ENCODE measurements around the gene MAPK8IP1.

Gene MAPK8IP1

DNA sequence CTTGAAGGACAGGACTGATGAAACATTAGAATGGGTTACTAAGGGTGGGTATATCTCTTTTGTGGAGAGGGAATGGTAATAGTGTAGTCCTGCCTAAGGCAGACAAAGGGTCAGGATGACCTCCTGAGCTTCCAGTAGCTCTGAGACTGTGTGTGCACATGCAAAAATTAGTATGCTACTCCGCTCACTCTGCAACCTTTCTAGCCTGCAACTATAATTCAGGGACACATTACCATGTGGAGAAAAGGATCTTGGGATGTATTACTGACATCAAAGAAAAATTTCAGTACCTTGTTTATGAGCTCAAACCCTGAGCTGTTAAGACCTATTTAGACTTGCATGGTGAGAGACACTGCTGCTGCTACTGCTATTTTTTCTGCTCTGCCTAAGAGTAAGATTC is 62.4 kb downstream of the MAPK8IP1 start:
- DNase-seq = no peak

GRCh38 chr11:45948356-45948755 is 62.9 kb downstream of the MAPK8IP1 start:
- DNase-seq = no peak

DNA sequence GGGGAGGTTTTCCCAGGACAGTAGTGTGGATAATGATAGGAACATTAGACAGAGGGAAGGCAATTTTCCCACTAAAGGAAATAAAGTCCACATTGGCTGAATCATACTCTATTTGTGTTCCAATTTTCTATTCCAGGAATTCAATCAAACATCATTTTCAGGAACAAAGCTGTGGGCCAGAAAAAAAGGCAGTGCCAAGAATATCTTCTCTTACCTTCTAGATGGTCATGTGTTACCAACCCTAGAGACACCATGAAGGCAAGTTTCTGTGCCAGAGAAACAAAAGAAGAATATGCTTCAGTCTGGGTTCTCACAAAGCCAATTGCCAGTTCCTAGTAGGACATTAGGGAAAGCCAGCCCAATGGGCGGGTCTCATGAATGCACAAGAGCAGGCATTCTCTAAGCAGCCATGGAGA is 64.5 kb downstream of the MAPK8IP1 start:
- DNase-seq = no peak

All from activated CD4-positive, alpha-beta T cell treated with anti-CD3 and anti-CD28 coated beads for 1 hour (primary cell).